C4-2B (cell line): ENCODE results near the gene TSPEAR.

Source experiments
- CTCF ChIP-seq: fragments of 450-650 bp; conservative IDR thresholded peaks from 2 replicates; pipeline ENCODE4 v1.5.1; 2017; ENCODE audit warnings: mild to moderate bottlenecking
- ZFX ChIP-seq: fragments of 450-650 bp; IDR thresholded peaks from 2 replicates; pipeline ENCODE4 v1.6.1; 2017

DNA sequence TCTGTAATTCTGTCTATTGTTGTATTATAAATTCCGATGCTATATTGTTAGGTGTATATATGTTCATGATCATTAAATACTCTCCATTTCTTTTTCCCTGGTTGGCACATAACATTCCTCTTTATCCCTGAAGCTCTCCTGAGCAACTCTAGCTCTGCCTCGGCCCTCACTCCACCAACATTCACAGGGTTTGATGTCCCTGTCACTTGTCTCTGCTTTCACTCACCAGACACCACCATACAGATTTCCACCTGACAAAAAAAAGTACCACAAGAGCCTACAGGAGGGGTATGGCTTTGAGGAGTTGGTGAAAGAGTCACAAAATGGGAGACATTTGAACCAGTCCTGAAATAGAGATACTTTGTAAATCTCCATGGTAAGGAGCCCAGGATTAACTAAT, 8.8 kb upstream of the TSPEAR start:
- TF ChIP-seq CTCF (no peak), ZFX (no peak)
